Astrocyte (in vitro differentiated cells and primary cell): Measurements from ENCODE around the gene STK39.

ENCODE experiments used
- EZH2 ChIP-seq: IDR thresholded peaks from 2 replicates; pipeline ENCODE4 v1.6.1; 2012; ENCODE audit warnings: mild to moderate bottlenecking, low read length, inconsistent platforms; ENCODE audit not compliant: insufficient read depth
- TF ChIP-seq, protein P1 (sequence below): IDR thresholded peaks from 2 replicates; pipeline ENCODE4 v1.5.1; 2011; ENCODE audit warnings: low read depth, mild to moderate bottlenecking, inconsistent platforms, low read length, moderate library complexity; ENCODE audit not compliant: insufficient read depth

DNA sequence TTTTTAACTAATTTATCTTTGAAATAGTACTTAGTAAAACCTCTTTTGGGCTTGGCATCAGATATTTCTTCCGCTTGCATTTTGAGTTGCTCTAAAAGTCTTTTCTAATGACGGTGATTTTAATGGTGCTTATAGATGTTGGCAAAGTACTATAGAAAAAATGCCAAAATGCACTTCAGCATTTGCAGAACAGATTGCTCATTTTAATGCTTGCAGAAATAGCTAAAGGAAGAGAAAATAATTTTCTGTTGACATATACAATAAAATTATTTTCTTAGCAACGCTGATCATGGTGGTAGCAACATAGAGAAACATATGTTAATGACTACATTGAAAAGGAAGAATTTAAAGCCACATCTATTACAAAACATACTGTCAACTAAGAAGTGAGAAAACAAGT lies 170.7 kb downstream of the STK39 start:
- TF ChIP-seq, protein P1, sequence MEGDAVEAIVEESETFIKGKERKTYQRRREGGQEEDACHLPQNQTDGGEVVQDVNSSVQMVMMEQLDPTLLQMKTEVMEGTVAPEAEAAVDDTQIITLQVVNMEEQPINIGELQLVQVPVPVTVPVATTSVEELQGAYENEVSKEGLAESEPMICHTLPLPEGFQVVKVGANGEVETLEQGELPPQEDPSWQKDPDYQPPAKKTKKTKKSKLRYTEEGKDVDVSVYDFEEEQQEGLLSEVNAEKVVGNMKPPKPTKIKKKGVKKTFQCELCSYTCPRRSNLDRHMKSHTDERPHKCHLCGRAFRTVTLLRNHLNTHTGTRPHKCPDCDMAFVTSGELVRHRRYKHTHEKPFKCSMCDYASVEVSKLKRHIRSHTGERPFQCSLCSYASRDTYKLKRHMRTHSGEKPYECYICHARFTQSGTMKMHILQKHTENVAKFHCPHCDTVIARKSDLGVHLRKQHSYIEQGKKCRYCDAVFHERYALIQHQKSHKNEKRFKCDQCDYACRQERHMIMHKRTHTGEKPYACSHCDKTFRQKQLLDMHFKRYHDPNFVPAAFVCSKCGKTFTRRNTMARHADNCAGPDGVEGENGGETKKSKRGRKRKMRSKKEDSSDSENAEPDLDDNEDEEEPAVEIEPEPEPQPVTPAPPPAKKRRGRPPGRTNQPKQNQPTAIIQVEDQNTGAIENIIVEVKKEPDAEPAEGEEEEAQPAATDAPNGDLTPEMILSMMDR = no peak
- no peak for TF ChIP-seq EZH2
